GM18870 (cell line): ENCODE results near the gene RNU4-1.
"Not testable (repeated sequence)": the region's sequence is repeated elsewhere in the genome, so short reads cannot be mapped to it uniquely, and the experiment has no call there.

Experiments
- ATAC-seq: cut with Tn5 transposase; IDR thresholded peaks from one replicate; pipeline ENCODE4 v1.9.1; 2021; ENCODE audit warnings: moderate library complexity; ENCODE audit not compliant: unreplicated experiment

Gene RNU4-1

DNA sequence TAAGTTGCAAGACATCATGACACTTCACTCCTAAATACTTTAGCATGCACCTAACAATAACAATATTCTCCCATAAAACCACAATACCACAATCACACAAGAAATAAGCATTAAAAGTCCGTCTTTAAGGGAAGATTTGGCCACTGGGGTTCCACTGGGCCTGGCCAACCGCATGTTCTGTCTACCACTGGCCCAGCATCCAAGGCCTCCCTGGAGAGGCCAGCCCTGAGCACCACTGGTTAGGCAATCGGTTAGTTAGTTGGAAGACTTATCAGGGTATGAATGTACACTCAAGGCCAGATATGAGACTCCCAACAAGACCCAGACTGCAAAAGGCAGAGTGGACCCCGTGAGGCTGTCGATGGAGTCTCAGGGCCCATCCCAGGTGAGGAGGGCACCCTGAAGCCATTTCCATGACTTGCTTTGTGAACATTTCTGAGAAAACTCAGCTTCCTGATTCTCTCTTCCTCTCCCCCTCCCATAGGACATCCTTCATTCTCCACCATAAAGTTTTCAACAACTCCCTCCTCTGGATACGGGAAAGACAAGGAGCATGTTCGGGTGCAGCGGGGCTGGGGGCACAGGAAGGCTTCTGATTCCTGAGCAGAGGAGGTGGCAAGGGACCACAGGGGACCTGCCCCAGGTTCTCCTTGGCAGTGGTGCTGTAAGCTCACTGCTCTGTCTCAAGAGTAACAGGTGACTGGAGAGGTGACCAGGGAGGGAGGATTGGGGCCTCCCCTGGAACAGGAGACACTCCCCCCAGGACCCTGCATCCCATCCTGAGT lies 33.4 kb downstream of the RNU4-1 start:
- no peak for ATAC-seq

DNA sequence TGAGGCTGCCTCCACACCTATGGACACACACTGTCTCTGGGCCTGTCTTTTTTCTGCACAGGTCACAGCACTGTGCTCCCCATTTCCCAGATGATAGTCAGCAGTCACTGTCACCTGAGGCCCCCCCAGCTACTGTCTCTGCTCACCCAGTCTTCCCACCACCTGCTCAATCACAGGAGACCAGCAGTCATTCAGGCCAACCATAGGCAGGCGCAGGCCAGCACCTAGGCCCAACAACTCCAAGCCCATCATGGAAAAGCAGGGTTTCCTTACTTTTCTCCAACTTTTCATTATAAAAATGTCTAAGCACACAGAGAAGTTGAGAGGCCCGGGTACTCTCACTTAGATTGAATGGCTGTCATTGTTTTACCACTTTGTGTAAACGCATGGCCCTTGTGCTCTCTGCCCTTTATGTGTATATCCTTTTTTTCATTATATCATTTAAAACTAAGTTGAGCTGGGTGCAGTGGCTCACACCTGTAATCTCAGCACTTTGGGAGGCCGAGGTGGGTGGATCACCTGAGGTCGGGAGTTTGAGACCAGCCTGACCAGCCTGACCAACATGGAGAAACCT lies 34.6 kb downstream of the RNU4-1 start:
- ATAC-seq: no peak

- ATAC-seq: no peak
These were observed 35.8 kb downstream of the RNU4-1 start for GRCh38 chr12:120257041-120257821.

- ATAC-seq: no peak
These were observed 38.2 kb downstream of the RNU4-1 start for GRCh38 chr12:120254809-120255208.

DNA sequence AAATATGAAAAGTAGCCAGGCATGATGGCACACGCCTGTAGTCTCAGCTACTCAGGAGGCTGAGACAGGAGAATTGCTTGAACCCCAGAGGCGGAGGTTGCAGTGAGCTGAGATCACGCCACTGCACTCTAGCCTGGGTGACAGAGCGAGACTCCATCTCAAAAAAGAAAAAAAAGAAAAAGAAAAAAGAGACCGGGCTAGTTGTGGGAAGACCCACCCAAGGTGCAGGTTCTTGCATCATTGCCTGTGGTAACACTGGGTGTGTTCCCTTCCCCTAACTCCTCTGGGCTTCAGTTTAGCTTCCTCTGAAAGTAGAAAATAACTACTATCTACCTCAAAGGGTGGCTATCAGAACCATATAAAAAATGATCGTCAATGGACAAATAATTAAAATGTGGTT lies 39.7 kb downstream of the RNU4-1 start:
- ATAC-seq: not testable (repeated sequence)

- ATAC-seq: peak; percentile 52
These were observed 40.7 kb downstream of the RNU4-1 start for GRCh38 chr12:120252071-120252906.

GRCh38 chr12:120251364-120252070 lies 41.5 kb downstream of the RNU4-1 start:
- not testable (repeated sequence) for ATAC-seq

DNA sequence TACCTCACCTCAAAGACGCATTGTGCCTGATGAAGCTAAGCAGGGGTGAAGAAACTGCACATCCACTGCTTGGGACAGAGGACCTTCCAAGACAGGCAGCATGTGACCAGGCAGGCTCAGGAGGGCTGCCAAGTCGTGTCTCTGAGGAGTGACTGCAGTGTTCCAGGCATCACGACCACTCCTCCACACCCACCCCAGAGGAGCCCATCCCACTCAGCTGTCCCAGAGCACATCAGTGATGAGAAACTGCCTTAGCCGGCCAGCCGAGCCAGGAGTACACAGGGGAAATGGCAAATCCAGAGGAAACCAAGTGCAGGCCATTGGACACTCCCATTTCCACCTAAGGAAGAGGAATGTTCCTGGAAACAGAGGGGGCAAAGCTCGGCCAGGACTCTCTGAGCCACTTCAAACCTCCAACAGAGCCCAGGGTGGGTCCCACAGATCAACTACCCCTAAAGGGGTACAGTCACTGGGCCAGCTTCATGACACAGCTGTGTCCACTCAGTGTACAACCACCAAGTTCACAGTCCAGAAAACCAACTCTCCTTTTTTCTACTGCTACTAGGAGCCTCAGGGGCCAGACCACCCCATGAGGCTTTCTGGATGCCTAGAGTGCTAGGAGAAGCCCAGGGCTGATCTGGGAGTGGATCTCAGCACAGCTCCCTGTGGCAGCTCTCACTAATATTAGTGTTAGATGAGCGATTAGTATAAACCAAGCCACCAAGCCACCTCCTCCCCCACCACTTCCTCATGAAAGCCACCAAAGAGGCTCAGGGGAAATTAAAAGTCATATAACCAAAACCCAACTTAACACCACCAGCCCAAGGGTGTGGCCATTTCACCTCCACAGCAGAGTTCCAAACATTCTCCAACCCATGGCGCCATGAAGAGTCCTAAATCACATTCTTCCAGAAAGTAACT lies 42.9 kb downstream of the RNU4-1 start:
- ATAC-seq: no peak

DNA sequence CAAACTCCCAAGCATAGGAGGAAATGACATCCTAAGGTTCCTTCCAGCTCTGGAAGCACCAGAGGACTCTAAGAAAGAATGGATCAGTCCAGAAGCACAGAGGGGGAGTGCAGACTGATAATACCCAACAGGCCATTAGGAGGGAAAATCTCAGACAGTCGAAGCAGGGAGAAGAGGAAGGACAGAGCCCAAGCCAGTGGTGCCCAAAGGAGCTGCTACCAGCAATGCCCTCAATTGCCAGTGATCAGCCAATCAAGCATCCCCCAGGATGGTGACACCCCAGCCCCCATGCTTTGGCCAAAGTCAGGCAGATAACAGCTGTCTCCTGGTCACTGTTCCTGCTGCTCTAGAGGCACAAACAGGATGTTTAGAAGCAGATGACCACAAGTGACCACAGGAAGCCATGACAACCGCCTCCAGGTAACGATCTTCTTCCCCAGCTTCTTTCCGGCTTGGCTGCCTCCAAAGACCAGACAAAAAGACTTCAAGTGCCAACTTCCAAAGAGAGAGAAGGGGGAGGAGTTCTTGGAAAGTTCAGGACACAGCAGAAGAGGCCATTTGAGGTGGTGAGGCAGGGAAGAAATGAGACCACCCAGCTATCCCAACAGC lies 43.7 kb downstream of the RNU4-1 start:
- ATAC-seq: no peak

GRCh38 chr12:120247621-120248030 lies 45.4 kb downstream of the RNU4-1 start:
- ATAC-seq: no peak

GRCh38 chr12:120247183-120247582 lies 45.9 kb downstream of the RNU4-1 start:
- ATAC-seq: no peak

GRCh38 chr12:120246705-120247104 lies 46.3 kb downstream of the RNU4-1 start:
- not testable (repeated sequence) for ATAC-seq
